HG03175 (cell line): ENCODE measurements around the gene NXPH1.
"Not testable (repeated sequence)": the region's sequence is repeated elsewhere in the genome, so short reads cannot be mapped to it uniquely, and the experiment has no call there.

Experiments used
- ATAC-seq: cut with Tn5 transposase; IDR thresholded peaks from one replicate; pipeline ENCODE4 v1.9.1; 2021; ENCODE audit warnings: mild to moderate bottlenecking, moderate library complexity; ENCODE audit not compliant: unreplicated experiment

NXPH1 gene

DNA sequence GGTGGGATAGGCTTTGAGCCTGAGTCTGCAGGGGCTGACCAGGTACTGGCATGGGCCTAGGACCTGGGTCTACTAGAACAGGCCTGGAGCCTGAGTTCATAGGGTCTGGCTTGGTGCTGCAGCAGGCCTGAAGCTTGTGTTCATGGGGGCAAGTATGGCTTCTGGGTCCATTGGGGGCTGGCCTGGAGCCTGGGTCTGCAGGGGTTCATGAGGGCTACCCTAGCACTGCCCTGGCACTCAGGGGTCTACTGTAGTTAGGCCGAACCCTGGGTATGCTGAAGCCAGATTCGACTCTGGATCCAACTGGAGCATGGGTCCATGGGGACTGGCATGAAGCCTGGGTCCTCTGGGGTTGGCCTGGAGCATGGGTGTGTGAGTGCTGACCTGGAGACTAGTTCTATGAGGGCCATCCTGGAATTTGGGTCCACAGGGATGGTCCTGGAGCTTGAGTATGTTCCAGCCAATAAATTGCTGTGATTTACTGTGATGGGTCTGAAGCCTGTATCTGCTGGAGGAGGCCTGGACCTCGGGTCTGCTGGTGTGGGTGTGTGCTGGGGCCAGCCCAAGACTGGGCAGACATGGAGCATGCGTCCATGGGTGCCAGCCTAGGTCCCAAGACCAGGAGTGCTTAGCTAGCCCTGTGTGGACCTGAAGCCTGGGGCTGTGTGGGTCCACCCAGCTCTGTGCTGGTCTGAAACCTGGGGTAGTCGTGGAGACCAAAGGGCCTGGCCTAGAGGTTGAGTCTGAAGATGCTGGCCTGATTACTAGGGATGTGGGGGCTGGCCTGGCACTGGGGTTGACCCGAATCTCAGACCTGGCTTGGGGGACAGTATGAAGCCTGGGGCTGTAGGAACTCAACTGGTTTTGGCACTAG is 235.5 kb downstream of the NXPH1 start:
- no peak for ATAC-seq

DNA sequence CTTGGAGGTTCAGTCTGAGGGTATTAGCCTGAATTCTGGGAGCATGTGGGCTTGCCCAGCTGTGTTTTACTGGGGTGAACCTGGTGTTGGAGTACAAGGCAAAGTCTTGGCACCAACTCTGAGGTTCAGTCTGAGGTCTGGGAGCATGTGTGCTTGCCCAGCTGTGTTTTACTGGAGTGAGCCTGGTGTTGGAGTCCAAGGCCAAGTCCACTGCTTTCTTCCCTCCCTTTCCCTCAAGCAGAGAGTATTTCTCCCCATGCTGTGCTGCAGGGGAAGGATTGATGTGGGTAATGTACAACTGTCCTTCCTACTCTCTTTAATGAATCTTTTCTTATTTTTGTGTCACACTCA is 236.1 kb downstream of the NXPH1 start:
- no peak for ATAC-seq

- no peak for ATAC-seq
Measured at GRCh38 chr7:8684426-8684825, 251.0 kb downstream of the NXPH1 start.

DNA sequence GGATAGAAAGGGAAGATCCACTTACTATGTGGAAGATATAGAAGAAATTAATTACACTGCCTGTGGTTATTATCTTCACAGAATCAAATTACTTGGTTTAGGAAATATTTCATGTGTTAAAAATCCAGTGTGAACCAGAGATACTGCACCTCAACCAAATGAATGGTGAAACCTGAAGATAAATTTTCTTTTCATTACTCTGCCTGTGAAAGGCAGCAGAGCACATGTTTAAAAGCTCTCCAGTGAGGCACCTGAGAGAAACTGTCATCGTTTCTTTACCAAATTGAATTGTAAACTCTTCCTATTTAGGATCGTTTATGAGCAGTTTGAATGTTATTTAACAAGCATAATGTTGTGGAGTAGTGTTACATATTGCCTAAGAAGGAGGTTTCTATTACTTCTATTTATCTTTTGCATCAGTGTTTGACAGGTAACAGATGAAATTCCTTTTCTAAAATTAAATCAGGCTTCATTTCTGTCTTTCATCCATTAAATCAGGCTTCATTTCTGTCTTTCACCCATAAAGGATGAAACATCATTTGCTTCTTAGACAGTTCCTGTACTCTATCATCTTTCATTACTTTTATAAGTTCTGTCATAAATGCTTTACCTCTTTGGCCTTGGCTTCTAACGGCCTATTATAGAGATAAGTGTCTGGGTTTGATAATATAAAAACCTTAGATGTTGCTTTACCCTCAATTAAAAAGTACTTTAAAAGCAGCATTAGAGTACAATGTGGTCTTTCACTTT is 266.6 kb downstream of the NXPH1 start:
- ATAC-seq, result no peak

DNA sequence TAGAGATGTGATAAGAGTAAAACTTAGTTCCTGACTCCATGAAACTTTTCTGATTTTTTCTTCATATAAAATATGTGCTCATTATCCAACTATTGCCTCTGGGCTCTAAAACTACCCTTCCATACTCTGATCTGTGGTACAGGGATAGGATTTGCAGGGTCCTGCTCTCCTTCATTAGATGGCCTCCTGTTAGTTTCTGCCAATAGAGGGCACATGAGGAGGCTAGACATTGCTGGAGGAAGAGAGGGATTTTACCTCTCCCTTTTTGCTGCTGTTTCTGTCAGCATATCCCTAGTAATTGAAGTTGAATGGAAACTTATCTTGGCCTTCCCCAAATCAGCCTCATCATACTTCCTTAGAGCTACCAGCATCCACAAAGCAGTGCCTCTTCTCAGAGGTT is 269.4 kb downstream of the NXPH1 start:
- no peak for ATAC-seq

- ATAC-seq, result no peak
Measured at GRCh38 chr7:8710124-8710523, 276.7 kb downstream of the NXPH1 start.

- ATAC-seq, result no peak
Measured at GRCh38 chr7:8714791-8715190, 281.4 kb downstream of the NXPH1 start.

DNA sequence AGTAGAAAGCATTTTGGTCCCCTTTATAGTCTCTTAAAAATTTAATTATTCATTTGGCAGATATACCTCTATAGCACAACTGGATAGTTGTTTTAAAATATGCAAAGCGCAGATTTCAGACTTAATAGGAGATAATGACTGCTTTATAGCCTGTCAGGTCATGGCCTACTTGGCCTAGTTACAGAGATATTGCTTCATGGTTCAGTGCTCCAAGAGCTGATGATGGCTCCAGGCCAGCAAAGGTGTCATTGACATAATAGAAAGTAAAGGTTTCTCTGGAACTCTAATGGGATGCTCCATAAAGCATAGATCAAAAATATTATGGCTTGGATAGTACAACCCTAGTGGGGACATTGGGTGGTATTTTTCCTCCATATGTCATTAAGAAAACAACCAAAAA is 285.7 kb downstream of the NXPH1 start:
- ATAC-seq, result no peak

- ATAC-seq, result peak; percentile 89
Measured at GRCh38 chr7:8724080-8724718, 290.8 kb downstream of the NXPH1 start.

- not testable (repeated sequence) for ATAC-seq
Measured at GRCh38 chr7:8731756-8732155, 298.3 kb downstream of the NXPH1 start.

DNA sequence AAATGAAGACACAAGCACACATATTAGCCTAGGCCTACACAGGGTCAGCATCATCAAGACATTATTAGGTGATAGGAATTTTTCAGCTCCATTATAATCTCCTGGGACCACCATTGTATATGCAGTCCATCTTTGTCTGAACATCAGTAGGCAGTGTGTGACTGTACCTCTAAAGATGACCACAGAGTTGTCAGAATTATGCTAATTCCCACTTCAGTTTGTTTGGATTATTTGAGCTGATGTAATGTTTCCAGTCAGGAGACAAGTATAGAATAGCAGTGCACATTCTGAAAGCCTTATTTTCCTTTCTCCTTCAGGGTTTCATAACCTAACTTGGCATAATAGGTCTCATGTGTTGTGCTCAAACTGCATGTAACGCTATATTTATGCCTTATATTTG is 306.4 kb downstream of the NXPH1 start:
- ATAC-seq, result no peak

DNA sequence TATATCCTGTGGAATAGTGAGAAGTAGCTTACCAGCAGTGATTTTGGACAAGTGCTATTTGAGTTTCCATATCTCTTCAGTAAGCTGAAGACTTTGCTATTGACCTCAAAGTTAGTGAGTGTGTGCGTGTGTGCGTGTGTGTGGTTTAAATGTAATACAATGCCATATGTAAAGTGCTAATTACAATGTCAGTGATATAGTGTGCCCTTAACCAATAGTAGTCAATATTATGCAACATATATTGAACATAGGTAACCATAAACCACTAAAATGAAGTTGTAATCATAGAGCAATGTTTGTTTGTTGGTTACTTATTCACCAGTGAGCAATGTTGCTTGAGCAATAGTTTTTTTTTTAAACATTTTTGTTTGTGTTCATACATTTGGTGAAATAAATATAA is 309.4 kb downstream of the NXPH1 start:
- ATAC-seq, result no peak

DNA sequence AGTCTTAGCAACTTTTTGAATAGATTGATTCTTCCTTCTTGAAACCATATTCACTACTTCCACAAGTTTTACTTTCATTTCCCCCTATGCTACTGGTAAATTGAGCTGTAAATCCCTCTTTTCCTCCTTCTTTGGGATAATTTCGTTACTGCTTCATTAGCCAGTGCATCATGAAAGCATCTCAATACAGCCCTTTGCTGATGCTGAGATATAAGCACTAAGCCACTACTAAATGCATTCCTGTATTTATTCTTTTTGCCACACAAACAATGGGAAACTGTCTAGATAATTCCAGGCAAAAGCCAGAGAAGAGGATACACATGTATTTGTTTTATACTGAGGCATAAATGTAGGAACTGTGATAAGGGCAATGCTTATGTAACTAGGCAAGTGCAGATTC is 313.9 kb downstream of the NXPH1 start:
- ATAC-seq, result no peak

DNA sequence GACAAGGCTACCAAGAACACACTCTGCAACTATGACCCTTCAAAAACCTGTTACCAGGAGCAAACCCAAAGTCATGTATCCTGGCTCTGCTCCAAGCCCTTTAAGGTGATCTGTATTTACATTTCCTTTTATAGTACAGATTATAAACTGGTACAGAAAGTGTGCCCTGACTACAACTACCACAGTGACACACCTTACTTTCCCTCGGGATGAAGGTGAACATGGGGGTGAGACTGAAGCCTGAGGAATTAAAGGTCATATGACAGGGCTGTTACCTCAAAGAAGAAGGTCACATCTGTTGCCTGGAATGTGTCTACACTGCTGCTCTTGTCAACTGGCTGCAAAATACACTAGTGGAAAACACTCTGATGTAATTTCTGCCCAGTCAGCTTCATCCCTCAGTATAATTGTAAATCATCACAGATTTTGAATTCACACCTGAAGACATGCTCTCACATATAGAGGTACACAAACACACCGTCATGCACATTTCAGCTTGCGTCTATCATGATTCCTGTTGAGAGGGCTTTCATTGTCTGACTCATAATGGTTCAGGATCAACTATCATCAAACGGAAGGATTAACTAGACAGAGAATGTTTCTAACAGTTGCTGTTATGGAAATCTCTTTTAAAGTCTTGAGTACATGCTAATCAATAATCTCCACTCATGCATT is 318.3 kb downstream of the NXPH1 start:
- ATAC-seq, result no peak

GRCh38 chr7:8753355-8753754 is 319.9 kb downstream of the NXPH1 start:
- ATAC-seq, result no peak

DNA sequence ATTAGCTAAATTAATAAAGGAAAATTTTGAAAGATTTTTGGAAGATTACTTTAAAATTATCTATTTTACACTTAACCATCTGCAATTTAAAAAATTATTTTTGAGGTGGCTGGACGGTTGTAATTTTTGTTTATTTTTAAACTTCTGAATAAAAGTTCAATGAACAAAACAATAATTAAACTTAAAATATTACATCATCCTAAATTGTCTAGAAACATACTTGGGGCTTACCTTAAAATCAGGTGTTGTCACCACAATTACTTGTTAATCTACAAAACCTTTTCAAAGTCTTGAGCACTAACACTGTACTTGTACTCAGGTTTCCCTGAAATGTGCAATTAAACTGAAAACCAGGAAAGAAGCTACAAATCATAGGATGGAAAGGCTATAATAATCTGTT is 328.3 kb downstream of the NXPH1 start:
- no peak for ATAC-seq

- no peak for ATAC-seq
Measured at GRCh38 chr7:8762803-8763202, 329.4 kb downstream of the NXPH1 start.

DNA sequence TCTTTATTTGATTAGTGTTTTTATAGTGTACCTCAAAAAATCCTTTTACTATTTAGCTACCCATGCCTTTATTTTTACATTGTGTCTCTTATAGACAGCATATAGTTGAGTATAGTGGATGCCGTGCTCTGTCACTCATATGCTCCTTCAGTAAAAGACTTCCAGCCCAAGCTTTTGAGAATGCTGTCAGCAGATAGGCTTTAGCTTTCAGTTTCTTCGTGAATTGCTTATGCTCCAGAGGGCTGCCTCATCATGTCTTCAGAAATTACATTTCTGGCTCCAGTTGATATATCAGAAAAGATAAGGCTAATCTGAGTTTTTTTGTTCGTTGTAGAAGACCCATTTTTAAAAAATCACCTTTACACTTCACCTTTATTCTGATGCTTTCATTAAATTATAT is 332.0 kb downstream of the NXPH1 start:
- no peak for ATAC-seq

DNA sequence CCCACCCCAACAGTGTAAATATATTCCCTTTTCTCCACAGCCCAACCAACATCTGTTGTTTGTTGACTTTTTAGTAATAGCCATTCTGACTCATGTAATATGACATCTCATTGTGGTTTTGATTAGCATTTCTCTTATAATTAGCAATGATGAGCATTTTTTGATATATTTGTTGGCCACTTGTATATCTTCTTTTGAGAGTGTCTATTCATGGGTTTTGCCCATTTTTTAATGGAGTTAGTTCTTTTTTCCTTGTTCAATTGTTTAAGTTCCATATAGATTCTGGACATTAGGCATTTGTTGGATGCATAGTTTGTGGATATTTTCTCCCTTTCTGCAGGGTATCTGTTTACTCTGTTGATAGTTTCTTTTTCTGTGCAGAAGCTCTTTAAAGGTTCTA is 340.1 kb downstream of the NXPH1 start:
- ATAC-seq, result no peak

DNA sequence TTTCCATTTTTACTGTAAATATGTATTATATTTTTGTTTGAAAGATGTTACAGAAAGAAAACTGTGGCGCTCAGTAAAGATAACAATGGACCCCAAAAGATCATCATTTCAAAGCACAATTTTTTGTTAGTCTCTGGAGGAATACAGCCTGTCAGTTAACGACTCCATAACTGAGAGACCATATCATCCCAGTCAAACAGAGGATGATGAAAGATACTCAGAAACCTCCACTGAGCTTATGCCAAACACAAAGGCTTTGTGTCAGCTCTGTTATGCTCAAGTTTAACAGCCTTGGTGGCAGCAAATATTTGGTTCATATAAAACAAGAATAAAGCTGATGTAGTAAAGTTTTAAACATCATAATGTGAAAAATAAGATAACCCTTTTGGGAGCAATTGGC is 345.1 kb downstream of the NXPH1 start:
- ATAC-seq, result no peak

- no peak for ATAC-seq
Measured at GRCh38 chr7:8781166-8781565, 347.8 kb downstream of the NXPH1 start.
